ENCODE measurements around the gene BCLAF1.
A peak's percentile ranks its signal among the peaks of the same experiment; 100 is the strongest.

The BCLAF1 gene

DNA sequence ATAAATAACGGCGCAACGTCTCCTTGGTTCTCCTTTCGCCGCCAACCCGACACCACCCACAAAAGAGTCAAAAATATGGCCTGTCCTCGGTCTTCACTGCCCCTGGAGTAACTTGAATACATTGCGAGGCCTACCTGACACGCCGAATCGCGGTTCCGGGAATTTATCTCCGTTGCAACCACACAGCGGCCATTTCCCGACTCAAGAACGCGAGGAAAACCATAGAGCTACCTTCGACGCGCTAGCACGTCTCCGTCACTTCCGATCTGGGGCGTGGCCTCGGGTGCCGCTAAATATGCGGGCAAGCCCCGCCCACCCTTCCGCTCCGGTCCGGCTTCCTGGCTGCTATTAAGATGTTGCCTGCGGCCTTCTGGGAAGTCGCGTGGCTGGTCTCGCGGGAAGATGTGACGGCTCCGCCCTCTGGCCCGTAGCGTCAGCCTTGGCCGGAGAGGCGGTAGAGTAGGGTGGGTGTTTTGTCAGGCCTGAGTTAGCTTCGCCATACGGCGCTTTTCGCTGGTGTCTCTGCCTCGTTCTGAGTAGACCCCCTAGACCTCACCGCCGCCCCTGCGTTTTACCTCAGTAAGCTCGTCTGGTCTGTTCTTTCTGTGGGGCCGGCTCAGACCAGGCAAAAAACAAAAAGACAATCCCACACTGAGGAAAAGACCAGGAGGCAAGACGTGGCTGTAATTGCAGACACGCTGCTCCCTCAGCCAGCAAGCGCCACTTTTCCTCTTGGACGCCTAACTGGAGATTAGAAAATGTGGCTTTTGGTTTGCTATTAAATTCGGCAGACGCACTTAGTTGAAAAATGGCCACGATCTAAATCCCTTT is at the start of gene BCLAF1:
BCLAF1 (minus strand) TSS at position 268 of the 831 bp plus-strand sequence. CDS start 9,980 bp downstream, outside the sequence.
- peak; percentile 71 for FAIRE-seq

DNA sequence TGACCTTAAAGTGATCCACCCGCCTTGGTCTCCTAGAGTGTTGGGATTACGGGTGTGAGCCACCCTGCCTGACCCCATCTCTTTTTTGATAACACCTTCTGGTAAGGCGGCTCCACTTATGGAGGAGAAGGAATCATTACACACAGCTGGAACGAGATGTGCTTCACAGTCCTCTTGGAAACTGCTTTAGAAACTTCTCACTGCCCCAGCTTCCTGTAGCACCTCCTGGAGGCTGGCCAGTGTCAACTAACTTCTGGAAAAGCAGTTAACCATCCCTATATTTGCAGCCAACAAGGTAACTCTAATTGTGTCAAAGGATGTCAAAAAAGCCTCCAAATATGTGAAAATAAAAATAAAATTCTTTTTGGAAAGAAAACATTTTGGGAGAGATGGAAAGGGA is 48.8 kb upstream of the BCLAF1 start:
- DNase-seq (ENCODE audit: low spot score) (no peak), FAIRE-seq (no peak)

More for the DNA sequence above, at the start of gene BCLAF1:
- DNase-seq (ENCODE audit: low spot score) = peak; percentile 97

DNA sequence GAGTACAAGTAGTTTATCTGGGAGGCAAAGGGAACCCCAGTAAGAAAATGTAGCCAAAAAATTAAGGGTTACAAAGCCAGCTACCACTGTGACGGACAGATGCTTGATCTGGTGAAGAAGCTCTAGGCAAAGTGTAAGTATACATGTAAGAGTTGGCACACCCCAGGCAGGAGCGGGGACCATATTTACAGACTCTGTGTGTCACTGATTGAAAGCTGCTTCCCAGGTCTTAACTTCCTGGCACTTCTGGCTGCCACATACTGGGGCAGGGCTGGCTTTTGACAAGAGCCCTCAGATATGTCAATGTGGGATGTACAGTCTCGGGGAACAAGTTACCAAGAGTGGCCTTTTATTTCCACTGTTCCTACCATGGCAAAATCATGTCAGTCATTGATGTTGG is 48.0 kb upstream of the BCLAF1 start:
- no peak for FAIRE-seq
- DNase-seq (ENCODE audit: low spot score) = no peak

- DNase-seq (ENCODE audit: low spot score) (no peak), FAIRE-seq (no peak)
Measured at GRCh38 chr6:136337121-136337520, 47.5 kb upstream of the BCLAF1 start.

- FAIRE-seq (no peak), DNase-seq (ENCODE audit: low spot score) (no peak)
Measured at GRCh38 chr6:136335736-136336363, 46.2 kb upstream of the BCLAF1 start.

GRCh38 chr6:136334853-136335252 is 45.2 kb upstream of the BCLAF1 start:
- DNase-seq (ENCODE audit: low spot score) (no peak), FAIRE-seq (no peak)

GRCh38 chr6:136334465-136334846 is 44.8 kb upstream of the BCLAF1 start:
- FAIRE-seq (no peak), DNase-seq (ENCODE audit: low spot score) (no peak)

- no peak for DNase-seq (ENCODE audit: low spot score)
- FAIRE-seq = no peak
Measured at GRCh38 chr6:136333824-136334464, 44.3 kb upstream of the BCLAF1 start.

GRCh38 chr6:136331461-136331860 is 41.8 kb upstream of the BCLAF1 start:
- FAIRE-seq (no peak), DNase-seq (ENCODE audit: low spot score) (no peak)

DNA sequence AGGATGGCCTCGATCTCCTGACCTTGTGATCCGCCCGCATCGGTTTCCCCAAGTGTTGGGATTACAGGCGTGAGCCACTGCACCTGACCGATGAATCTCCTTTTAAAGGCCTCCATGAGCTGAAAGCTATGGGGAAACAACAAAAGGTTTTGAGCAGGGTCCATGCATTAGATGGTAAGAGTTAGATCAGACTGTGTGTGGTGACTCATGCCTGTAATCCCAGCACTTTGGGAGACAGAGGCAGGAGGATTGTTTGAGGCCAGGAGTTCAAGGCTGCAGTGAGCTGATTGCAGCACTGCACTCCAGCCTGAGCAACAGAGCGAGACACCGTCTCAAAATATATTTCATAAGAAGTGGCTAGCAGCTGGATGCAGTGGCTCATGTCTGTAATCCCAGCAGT is 41.0 kb upstream of the BCLAF1 start:
- FAIRE-seq (no peak), DNase-seq (ENCODE audit: low spot score) (no peak)

DNA sequence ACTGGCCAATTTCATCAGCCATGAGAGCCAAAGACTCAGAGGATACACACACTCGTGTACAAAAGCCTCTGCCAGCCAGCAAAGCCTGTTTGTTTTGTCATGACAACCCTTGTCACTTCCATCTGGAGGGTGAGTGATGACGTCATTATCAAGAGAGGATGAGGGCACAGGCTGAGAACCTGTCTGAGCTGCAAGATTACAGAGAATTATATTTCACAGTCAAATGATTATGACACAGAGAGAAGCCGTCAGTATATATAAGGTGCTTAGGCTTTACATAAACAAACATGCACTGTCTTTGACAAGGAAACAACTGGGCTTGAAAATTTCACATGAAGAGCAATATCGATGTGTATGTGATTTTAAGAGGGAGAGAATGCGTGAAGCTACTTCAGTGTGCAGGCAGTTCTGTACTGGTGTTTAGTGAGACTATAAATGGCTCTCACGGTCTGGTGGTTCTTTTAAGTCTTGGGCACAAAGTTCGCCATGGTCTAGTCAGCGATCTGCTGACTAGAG is 36.5 kb upstream of the BCLAF1 start:
- DNase-seq (ENCODE audit: low spot score) = no peak
- FAIRE-seq = no peak

- no peak for FAIRE-seq
- DNase-seq (ENCODE audit: low spot score) = no peak
Measured at GRCh38 chr6:136324686-136325380, 35.2 kb upstream of the BCLAF1 start.

GRCh38 chr6:136323431-136324112 is 33.9 kb upstream of the BCLAF1 start:
- no peak for DNase-seq (ENCODE audit: low spot score)
- no peak for FAIRE-seq

DNA sequence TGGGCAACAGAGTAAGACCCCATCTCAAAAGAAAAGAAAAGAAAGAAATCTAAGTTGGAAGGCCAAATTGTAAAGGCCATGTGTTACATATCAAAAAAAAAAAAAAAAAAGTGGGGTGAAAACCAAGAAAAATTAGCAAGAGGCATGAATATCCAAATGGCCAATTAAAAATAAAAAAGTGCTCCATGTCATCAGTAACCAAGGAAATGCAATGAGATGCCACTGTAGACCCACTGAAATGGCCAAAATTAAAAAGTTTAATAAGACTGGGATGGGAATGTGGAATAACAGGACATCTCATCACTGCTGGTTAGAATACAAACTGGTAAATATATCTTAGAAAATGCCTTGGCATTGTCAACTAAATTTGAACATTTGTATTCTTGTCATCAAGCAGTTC is 30.1 kb upstream of the BCLAF1 start:
- DNase-seq (ENCODE audit: low spot score) = no peak
- no peak for FAIRE-seq

GRCh38 chr6:136318676-136319075 is 29.0 kb upstream of the BCLAF1 start:
- FAIRE-seq (no peak), DNase-seq (ENCODE audit: low spot score) (no peak)

DNA sequence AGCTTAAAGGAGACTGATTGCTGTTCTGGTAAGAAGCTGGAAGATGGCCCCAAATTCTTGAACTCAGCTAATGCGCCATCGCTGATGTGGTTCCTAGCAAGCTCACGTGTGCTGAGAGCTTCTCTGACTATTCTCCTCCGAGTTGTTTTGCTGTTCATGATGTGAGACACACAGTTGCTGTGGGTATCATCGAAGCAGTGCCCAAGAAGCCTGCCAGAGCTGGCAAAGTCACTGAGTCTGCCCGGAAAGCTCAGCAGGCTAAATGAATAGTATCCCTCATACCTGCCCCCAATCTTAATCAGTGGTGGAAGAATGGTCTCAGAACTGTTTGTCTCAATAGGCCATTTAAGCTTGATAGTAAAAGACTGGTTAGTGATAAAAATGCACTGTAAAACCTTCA is 28.3 kb upstream of the BCLAF1 start:
- FAIRE-seq (no peak), DNase-seq (ENCODE audit: low spot score) (no peak)

- FAIRE-seq (no peak), DNase-seq (ENCODE audit: low spot score) (peak; percentile 62)
Measured at GRCh38 chr6:136317021-136317694, 27.5 kb upstream of the BCLAF1 start.

GRCh38 chr6:136315594-136315993 is 25.9 kb upstream of the BCLAF1 start:
- FAIRE-seq = no peak

DNA sequence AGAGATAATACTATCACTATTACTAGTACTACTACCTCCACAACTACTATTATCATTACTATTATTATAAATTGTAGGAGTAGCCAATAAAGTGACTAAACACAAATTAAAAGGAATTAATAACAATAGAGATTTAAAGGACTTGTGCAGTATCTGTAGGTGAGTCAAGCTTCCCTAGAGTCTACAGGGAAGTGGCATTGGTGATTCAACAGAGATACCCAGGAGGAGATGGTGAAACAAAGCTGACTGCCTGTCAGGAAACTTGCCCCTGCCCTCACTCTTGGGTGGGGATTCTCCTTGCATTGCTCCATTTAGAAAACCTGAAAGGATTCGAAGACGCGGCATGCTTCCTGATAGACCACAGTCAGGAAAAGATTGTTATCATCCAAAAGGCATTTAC is 23.3 kb upstream of the BCLAF1 start:
- no peak for DNase-seq (ENCODE audit: low spot score)

More at GRCh38 chr6:136315594-136315993, 25.9 kb upstream of the BCLAF1 start:
- no peak for DNase-seq (ENCODE audit: low spot score)

DNA sequence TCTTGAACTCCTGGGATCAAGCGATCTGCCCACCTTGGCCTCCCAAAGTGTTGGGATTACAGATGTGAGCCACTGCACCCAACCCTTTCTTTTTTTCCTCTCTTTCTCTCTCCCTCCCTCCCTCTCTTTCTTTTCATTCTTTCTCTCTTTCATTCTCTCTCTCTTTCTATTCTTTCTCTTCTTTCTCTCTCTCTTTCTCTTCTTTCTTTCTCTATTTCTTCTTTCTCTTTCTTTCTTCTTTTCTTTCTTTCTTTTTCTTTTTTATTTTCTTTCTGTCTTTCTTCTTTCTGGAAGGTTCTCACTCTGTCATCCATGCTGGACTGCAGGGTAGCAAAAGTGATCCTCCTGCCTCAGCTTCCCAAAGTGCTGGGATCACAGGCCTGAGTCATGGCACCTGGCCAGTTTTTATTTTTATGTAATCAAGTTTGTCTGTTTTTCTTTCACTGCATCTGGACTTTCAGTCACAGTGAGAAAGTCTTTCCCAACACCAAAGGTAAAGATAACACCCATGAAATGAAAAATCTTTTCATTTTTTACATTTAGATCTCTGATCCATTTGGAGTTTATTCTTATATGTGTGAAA is 20.2 kb upstream of the BCLAF1 start:
- no peak for FAIRE-seq
- DNase-seq (ENCODE audit: low spot score) = no peak

More for the DNA sequence above, 23.3 kb upstream of the BCLAF1 start:
- no peak for FAIRE-seq
